GM12878 (cell line): Measurements from ENCODE around the gene TBX10. TPM values are rescaled to one million over a fixed set of nuclear protein-coding genes. Genes with fewer than 3 reads are reported as not detected.

ENCODE experiments used
- ATAC-seq: fragments of 200-7000 bp; cut with Tn5 transposase; 3 replicates; pipeline ENCODE4 v1.9.1; 2020; ENCODE audit warnings: mild to moderate bottlenecking, moderate library complexity
- BruUV-seq: library from RNA; stranded (reverse); fragments of 400-500 nt; replicated peaks from 2 replicates; lab custom pipeline; 2021; lab: Mats Ljungman, UMichigan
- CTCF ChIA-PET: fragments of 300-600 bp; sonication (Branson Sonifier 250); formaldehyde crosslinking; extraction: SDS; loops from one replicate; lab custom pipeline; 2021; ENCODE audit warnings: inconsistent platforms; lab: Yijun Ruan, JAX
- POLR2A ChIA-PET: fragments of 350-600 bp; formaldehyde crosslinking; extraction: SDS; loops from one replicate; lab custom pipeline; 2021; ENCODE audit warnings: inconsistent platforms; lab: Charles Lee
- RAD21 ChIA-PET: fragments of 300-600 bp; sonication (Branson Sonifier 250); formaldehyde crosslinking; loops from one replicate; lab custom pipeline; 2023; ENCODE audit warnings: antibody characterized with exemption; ENCODE audit not compliant: unreplicated experiment; lab: Charles Lee
- SMC1A ChIA-PET: fragments of 300-600 bp; sonication (Branson Sonifier 250); formaldehyde crosslinking; loops from one replicate; lab custom pipeline; 2023; ENCODE audit not compliant: unreplicated experiment, uncharacterized antibody; lab: Charles Lee
- DNase-seq: peaks from one replicate; pipeline ENCODE4 v3.0.0-alpha.2; 2011; ENCODE audit warnings: low read depth, low spot score
- FAIRE-seq: peaks from 3 replicates; lab custom pipeline; 2011; peaks lifted over from hg19 to GRCh38; lab: Jason Lieb, UNC
- H2AFZ ChIP-seq: 2 replicates; pipeline ENCODE4 v1.6.0; 2011; ENCODE audit warnings: low read depth, low read length, control low read depth; ENCODE audit not compliant: control insufficient read depth
- H3K27ac ChIP-seq: 2 replicates; pipeline ENCODE4 v1.5.1; 2011; ENCODE audit warnings: control low read depth; ENCODE audit not compliant: control insufficient read depth, insufficient read depth
- H3K27me3 ChIP-seq, 2 experiments: replicated peaks in 1 of 2; 2 replicates each; pipeline versions ENCODE4 v1.6.0 to v1.6.1; 2011; ENCODE audit warnings: low read length in 1 of 2; ENCODE audit not compliant: control insufficient read depth in 2 of 2, insufficient read depth in 2 of 2
- H3K36me3 ChIP-seq, 2 experiments: 2 replicates each; pipeline ENCODE4 v1.5.1; 2011; ENCODE audit warnings: low read length in 1 of 2; ENCODE audit not compliant: control insufficient read depth in 2 of 2, insufficient read depth in 2 of 2
- H3K4me1 ChIP-seq: 2 replicates; pipeline ENCODE4 v1.6.1; 2011; ENCODE audit warnings: mild to moderate bottlenecking, low read length, moderate library complexity, mixed read lengths; ENCODE audit not compliant: control insufficient read depth, insufficient read depth
- H3K4me2 ChIP-seq: 2 replicates; pipeline ENCODE4 v1.6.0; 2011; ENCODE audit warnings: control low read depth; ENCODE audit not compliant: control insufficient read depth, insufficient read depth
- H3K4me3 ChIP-seq: fragments of 200-600 bp; sonication (generic); 2 replicates; pipeline ENCODE4 v1.5.1; 2016
- H3K79me2 ChIP-seq: 2 replicates; pipeline ENCODE4 v1.6.0; 2011; ENCODE audit warnings: low read length; ENCODE audit not compliant: control insufficient read depth, insufficient read depth
- H3K9ac ChIP-seq: 2 replicates; pipeline ENCODE4 v1.8.0; 2011; ENCODE audit warnings: low read length, control low read depth, mixed read lengths; ENCODE audit not compliant: control insufficient read depth, insufficient read depth
- H3K9me3 ChIP-seq: replicated peaks from 3 replicates; pipeline ENCODE4 v1.5.1; 2011; ENCODE audit warnings: mild to moderate bottlenecking, low read length; ENCODE audit not compliant: control insufficient read depth, insufficient read depth
- H4K20me1 ChIP-seq: 2 replicates; pipeline ENCODE4 v1.6.0; 2011; ENCODE audit not compliant: control insufficient read depth, insufficient read depth
- ATF7 ChIP-seq: fragments of 450-650 bp; IDR thresholded peaks from 2 replicates; pipeline ENCODE4 v1.6.1; 2016; ENCODE audit warnings: low read depth, mild to moderate bottlenecking
- CREB1 ChIP-seq: IDR thresholded peaks from 2 replicates; pipeline ENCODE4 v1.6.1; 2012; ENCODE audit warnings: low read depth, mild to moderate bottlenecking, inconsistent platforms
- CUX1 ChIP-seq: IDR thresholded peaks from 2 replicates; pipeline ENCODE4 v1.6.1; 2012; ENCODE audit warnings: improper control_type of control experiment, low read depth, low read length; ENCODE audit not compliant: insufficient replicate concordance
- HCFC1 ChIP-seq: fragments of 150-350 bp; IDR thresholded peaks from 2 replicates; pipeline ENCODE4 v1.6.1; 2014; ENCODE audit warnings: low read length
- HDGF ChIP-seq: fragments of 450-650 bp; IDR thresholded peaks from 2 replicates; pipeline ENCODE4 v1.6.1; 2016; ENCODE audit warnings: antibody characterized with exemption
- PRDM15 ChIP-seq: fragments of 450-650 bp; formaldehyde crosslinking; IDR thresholded peaks from 2 replicates; pipeline ENCODE4 v1.4.0; 2020; ENCODE audit warnings: mild to moderate bottlenecking, moderate library complexity
- RELA ChIP-seq: fragments of 450-650 bp; IDR thresholded peaks from 2 replicates; pipeline ENCODE4 v1.8.0; 2014; ENCODE audit warnings: borderline replicate concordance; ENCODE audit not compliant: partially characterized antibody
- SKIL ChIP-seq: fragments of 450-650 bp; IDR thresholded peaks from 2 replicates; pipeline ENCODE4 v1.6.1; 2017; ENCODE audit warnings: mild to moderate bottlenecking, low read depth, inconsistent platforms; ENCODE audit not compliant: poor library complexity, severe bottlenecking
- SMAD5 ChIP-seq: IDR thresholded peaks from 2 replicates; pipeline ENCODE4 v1.6.1; 2016; ENCODE audit warnings: antibody characterized with exemption, low read depth
- SPI1 ChIP-seq: IDR thresholded peaks from 2 replicates; pipeline ENCODE4 v1.6.1; 2011; ENCODE audit warnings: low read depth, mild to moderate bottlenecking, low read length, moderate library complexity, borderline replicate concordance; ENCODE audit not compliant: insufficient read depth
- ZZZ3 ChIP-seq: IDR thresholded peaks from 2 replicates; pipeline ENCODE4 v1.6.1; 2011; ENCODE audit warnings: low read depth; ENCODE audit not compliant: control insufficient read depth, insufficient read length
- WGBS: methylation state at CpG from one replicate; pipeline ENCODE4 v1.1.6; 2016; ENCODE audit warnings: low lambda C conversion rate; ENCODE audit not compliant: insufficient replicate concordance, insufficient coverage; ENCODE audit errors: missing lambda C conversion rate; 5-methylcytosine and 5-hydroxymethylcytosine counted together
- in situ Hi-C: fragments of 300-500 bp; cut with MboI; formaldehyde crosslinking; loops from 9 replicates; pipeline ENCODE4 v1.14.3; 2018; ENCODE audit warnings: mixed read lengths
- intact Hi-C: fragments of 100-400 bp; cut with micrococcal nuclease; formaldehyde crosslinking; loops from one replicate; pipeline ENCODE4 v1.14.2; 2022; ENCODE audit not compliant: unreplicated experiment
- polyA plus RNA-seq, 11 experiments: library from polyadenylated mRNA; depleted of rRNA in 4 of 11; unstranded in 6 of 11; stranded (reverse) in 5 of 11; fragments of >200 nt; fragmentation: Nextera tagmentation in 4 of 11; fragmentation: Illumina TruSeq in 1 of 11; extraction: Ambion mirVana in 4 of 11; extraction: Trizol in 1 of 11; gene quantifications; 1 replicate in 1 of 11; 2 replicates in 10 of 11; pipeline versions ENCODE4 v1.2.1 to v1.2.3, GENCODE V29; 2011 to 2016; ENCODE audit warnings: inconsistent platforms in 2 of 11, missing spikeins in 2 of 11, low read depth in 1 of 11
- total RNA-seq, 4 experiments: library from RNA; depleted of rRNA in 3 of 4; stranded (reverse); fragments of >200 nt in 3 of 4; fragmentation: Illumina TruSeq in 1 of 4; extraction: Trizol in 1 of 4; gene quantifications; 2 replicates each; pipeline versions ENCODE4 v1.2.1 to v1.2.3, GENCODE V29; 2013 to 2021

Gene TBX10
- total and polyA plus RNA-seq, 10 of the 15 experiments (the other 5 are each of a cell fraction or from before 2014, with no cell fraction given): 0.10 to 0.44 (median 0.20) TPM; not detected in 4

GRCh38 chr11:67606492-67607295 is 32.9 kb downstream of the TBX10 start, which contains the start of gene NDUFV1:
TSS of gene NDUFV1 (plus strand) at chr11:67606936. CDS start at chr11:67607005, 69 bp downstream.
- SMC1A ChIA-PET: no interaction called here
- intact Hi-C loops (loop anchor here (2.0 kb wide), 1 partner anchor 18 kb away; no protein-coding TSS in a partner anchor), in situ Hi-C loops (no loop called here)
- peaks cover 12% of the 10 kb centered on the region for H3K4me1 ChIP-seq
- WGBS: under 1% methylated on average over 69 of the region's 69 CpGs
- no peaks in the 10 kb centered on the region for H3K9me3 ChIP-seq
- H2AFZ ChIP-seq: peak within 1 kb of the TSS; percentile 94
- peak within 1 kb of the TSS; percentile 68 for H3K27ac ChIP-seq
- RAD21 ChIA-PET: no interaction called here
- H3K27me3 ChIP-seq: no peaks in the 10 kb centered on the region
- peak; percentile 76 for DNase-seq
- CTCF ChIA-PET: interaction anchor here (2.0 kb wide), 1 partner anchor 22 kb away, joined by 9 read pairs; the partner anchor contains the start of gene NUDT8
- ATAC-seq: peak; percentile 100
- no peaks in the 10 kb centered on the region for H4K20me1 ChIP-seq
- H3K9ac ChIP-seq: peak within 1 kb of the TSS; percentile 86
- H3K4me2 ChIP-seq: peak within 1 kb of the TSS; percentile 91
- H3K36me3 ChIP-seq: peaks cover 6 to 9% of the 10 kb centered on the region in 2 experiments; a peak in 2 of 4 replicates
- FAIRE-seq: peak; percentile 97
- POLR2A ChIA-PET: no interaction called here
- peak within 1 kb of the TSS; percentile 84 for H3K4me3 ChIP-seq
- H3K79me2 ChIP-seq: peaks cover 16% of the 10 kb centered on the region
- BruUV-seq: no TSS peak
- TF ChIP-seq HCFC1: peak; percentile 91
- peak; percentile 82 for TF ChIP-seq SMAD5
- no peak for TF ChIP-seq ZZZ3
- TF ChIP-seq SPI1: peak; percentile 47; the same call in 1 of the 2 replicates
- no peak for TF ChIP-seq SKIL
- TF ChIP-seq PRDM15 (CRISPR knock-in tag): no peak
- peak; percentile 99 for TF ChIP-seq CREB1
- peak; percentile 75 for TF ChIP-seq RELA
- peak; percentile 96 for TF ChIP-seq HDGF
- TF ChIP-seq ATF7: peak; percentile 54; the same call in 1 of the 2 replicates
- no peak for TF ChIP-seq CUX1
